T-helper 2 cell treated with Interferon-gamma antibody and Interleukin-4, amounts not matched to agents 5 μg/mL and 100 μg/mL, for 36 hours (primary cell): Measurements from ENCODE around the gene APCDD1L.

Experiments used
- DNase-seq: peaks from one replicate; pipeline ENCODE4 v3.0.0; 2021; ENCODE audit warnings: low spot score
- H3K27ac Mint-ChIP-seq: one replicate; pipeline ENCODE4 v1.8.0; 2021; ENCODE audit warnings: mild to moderate bottlenecking, mixed read lengths
- H3K27me3 Mint-ChIP-seq: one replicate; pipeline ENCODE4 v1.8.0; 2021; ENCODE audit warnings: low read depth, mixed read lengths
- H3K36me3 Mint-ChIP-seq: one replicate; pipeline ENCODE4 v1.8.0; 2021; ENCODE audit warnings: low read depth, mixed read lengths
- H3K4me1 Mint-ChIP-seq: one replicate; pipeline ENCODE4 v1.8.0; 2021; ENCODE audit warnings: low read depth, mixed read lengths
- H3K4me3 Mint-ChIP-seq: one replicate; pipeline ENCODE4 v1.8.0; 2022; ENCODE audit warnings: mild to moderate bottlenecking, moderate library complexity, mixed read lengths
- H3K9me3 Mint-ChIP-seq: one replicate; pipeline ENCODE4 v1.8.0; 2021; ENCODE audit warnings: mixed read lengths

The APCDD1L gene

DNA sequence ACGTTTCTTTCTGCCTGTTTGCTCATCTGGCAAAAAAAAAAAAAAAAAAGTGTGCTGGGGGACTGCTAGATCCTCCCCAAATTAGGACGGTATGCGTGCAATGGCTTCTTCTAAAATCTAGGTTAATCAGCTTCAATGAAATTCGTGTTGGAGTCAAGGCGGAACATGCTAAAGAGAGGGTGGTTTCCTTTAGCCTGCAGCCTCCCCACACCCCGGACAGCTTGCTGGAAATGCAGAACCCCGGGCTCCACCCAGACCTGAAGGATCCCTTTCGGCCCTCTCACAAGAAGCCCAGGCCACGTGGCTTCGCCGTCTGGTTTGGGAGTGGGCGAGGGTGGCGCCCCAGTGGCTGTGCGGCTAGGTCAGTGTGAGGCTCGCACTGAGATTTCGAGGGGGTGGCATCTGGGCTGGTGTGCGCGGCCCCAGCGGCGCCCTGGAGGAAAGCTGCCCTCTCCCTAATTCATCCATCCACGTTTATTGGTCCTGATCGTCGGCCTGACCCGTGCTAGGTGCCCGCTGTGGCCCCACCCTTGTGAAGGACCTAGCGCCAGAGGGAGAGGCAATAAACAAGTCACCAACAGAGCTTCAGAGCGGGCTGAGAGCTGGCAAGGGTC, 49.0 kb downstream of the APCDD1L start:
- Mint-ChIP-seq H3K27me3 (peaks cover 7% of the 10 kb centered on the region), H3K27ac (no peak overlapping the region)

DNA sequence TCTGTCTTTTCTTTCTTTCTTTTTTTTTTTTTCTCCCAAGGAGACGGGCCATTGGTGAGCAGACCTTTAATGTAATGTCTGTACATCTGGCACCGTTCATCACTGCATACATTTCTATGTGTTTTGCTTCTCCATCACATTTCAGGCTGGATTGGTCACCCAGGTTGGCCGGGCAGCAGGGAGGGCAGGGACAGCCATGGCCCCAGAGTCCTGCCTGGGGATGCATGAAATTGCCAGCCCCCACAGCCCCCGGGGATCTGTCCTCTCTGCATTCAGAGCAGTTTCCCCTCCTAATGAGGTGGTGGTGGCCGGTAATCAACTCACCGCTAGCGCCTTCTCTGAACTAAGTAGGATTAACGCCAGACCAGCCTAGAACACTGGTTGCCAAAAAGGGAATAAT, 50.4 kb downstream of the APCDD1L start:
- Mint-ChIP-seq H3K4me1 (no peaks in the 10 kb centered on the region), H3K9me3 (no peaks in the 10 kb centered on the region), H3K27ac (no peak overlapping the region), H3K27me3 (peaks cover 7% of the 10 kb centered on the region), H3K4me3 (no peak overlapping the region), H3K36me3 (no peaks in the 10 kb centered on the region)
- DNase-seq: no peak

More for the DNA sequence above, 49.0 kb downstream of the APCDD1L start:
- Mint-ChIP-seq H3K4me1 (no peaks in the 10 kb centered on the region), H3K9me3 (no peaks in the 10 kb centered on the region), H3K36me3 (no peaks in the 10 kb centered on the region), H3K4me3 (no peak overlapping the region)
- no peak for DNase-seq

DNA sequence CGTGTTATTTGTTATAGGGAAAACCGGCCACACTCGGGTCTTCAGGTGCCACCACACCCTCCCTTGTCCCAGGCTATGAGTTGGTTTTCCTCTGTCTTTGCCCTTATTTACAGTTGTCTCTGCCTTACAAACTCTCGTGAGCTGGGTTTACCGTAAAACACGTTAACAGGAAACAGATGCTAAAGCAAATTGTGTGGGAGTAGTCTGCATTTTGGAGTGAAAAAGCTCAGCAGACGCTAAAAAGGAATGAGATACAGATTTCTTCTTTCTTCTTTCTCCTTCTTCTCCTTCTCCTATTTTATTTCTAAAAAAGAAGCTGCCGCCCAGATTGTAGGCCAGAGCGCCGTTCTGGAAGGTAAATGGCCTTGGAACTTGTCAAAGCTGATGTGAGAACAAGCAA, 51.9 kb downstream of the APCDD1L start:
- H3K4me3 Mint-ChIP-seq: no peak overlapping the region
- no peak for DNase-seq
- H3K4me1 Mint-ChIP-seq: peaks cover 4% of the 10 kb centered on the region
- H3K9me3 Mint-ChIP-seq: no peaks in the 10 kb centered on the region
- no peak overlapping the region for H3K27ac Mint-ChIP-seq
- no peaks in the 10 kb centered on the region for H3K36me3 Mint-ChIP-seq
- peaks cover 7% of the 10 kb centered on the region for H3K27me3 Mint-ChIP-seq

DNA sequence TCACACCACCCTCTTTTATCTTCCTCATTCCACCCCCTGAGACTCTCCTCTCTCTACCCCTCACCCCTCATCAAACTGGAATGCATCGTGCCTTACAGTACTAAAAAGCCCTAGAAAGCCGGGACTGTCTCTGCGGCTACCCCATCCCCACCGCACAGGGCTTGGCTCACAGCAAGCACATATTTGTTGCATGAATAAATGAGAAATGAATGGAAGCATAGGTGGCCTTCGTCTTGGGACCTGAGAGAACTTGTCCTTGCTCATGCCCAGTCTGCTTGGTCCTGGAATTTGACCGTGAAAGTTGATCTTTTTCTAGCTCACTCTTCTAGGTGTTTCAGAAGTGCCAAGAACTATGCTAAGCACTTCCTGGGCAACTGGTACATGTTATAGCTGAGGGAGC, 53.3 kb downstream of the APCDD1L start:
- Mint-ChIP-seq H3K27me3 (peaks cover 5% of the 10 kb centered on the region), H3K27ac (no peak overlapping the region), H3K36me3 (peaks cover under 1% of the 10 kb centered on the region), H3K4me1 (peaks cover 5% of the 10 kb centered on the region), H3K4me3 (no peak overlapping the region), H3K9me3 (no peaks in the 10 kb centered on the region)
- no peak for DNase-seq

DNA sequence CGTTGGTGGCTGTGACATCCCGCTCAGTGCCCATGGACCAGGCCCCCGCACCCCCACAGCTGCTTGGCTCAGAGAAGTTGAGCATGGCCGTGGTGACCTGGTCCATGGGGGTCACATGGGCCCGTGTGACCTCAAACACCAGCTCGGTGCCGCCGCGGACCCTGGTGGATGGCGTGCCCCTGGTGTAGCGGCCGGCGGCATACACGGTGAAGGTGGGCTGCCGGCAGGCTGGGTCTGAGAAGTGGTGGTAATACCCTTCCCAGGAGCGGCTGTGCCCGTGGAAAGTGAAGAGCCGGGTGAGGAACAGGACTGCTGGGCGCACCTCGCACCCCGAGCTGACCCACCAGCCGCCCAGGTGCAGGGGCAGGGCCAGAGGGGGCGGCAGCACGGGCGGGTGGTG, 54.1 kb downstream of the APCDD1L start:
- no peak overlapping the region for H3K27ac Mint-ChIP-seq
- no peak for DNase-seq
- peaks cover 5% of the 10 kb centered on the region for H3K27me3 Mint-ChIP-seq
- H3K9me3 Mint-ChIP-seq: no peaks in the 10 kb centered on the region
- H3K36me3 Mint-ChIP-seq: peaks cover 2% of the 10 kb centered on the region
- H3K4me3 Mint-ChIP-seq: no peak overlapping the region
- H3K4me1 Mint-ChIP-seq: peaks cover 5% of the 10 kb centered on the region

DNA sequence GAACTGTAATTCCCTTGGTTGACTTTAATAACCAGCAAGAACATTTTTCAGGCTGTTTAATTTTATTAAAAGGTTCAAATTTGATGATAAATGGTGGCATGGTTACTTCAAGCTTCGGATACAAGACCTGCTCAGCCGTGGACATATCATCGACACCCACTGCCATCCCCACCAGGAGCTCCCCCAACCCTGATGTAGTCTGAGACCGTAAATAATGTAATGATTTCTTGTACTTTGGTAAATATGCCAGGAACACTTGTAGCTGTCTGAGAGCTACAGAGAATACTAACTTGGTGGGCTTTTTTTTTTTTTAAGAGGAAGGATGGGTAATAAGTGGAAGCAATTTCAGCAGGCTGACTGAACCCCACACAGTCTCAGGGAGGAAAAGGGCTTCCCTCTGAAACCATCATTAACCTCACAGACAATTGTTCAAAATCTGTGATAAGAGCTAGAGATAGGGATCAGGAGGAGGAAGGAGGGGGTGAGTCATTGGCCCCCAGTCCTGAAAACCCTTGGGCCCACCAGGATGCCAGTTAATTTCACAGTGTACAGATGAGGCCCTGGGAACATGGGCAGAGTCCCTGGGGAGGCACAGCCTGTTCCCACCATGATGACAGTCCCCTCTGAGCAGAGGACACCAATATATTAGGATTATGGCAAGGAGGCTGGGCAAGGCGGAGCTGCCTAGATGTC, 56.0 kb downstream of the APCDD1L start:
- Mint-ChIP-seq H3K27ac (no peak overlapping the region), H3K4me3 (no peak overlapping the region), H3K36me3 (peaks cover 6% of the 10 kb centered on the region), H3K4me1 (peaks cover 5% of the 10 kb centered on the region), H3K9me3 (peaks cover 4% of the 10 kb centered on the region), H3K27me3 (no peaks in the 10 kb centered on the region)
- no peak for DNase-seq

DNA sequence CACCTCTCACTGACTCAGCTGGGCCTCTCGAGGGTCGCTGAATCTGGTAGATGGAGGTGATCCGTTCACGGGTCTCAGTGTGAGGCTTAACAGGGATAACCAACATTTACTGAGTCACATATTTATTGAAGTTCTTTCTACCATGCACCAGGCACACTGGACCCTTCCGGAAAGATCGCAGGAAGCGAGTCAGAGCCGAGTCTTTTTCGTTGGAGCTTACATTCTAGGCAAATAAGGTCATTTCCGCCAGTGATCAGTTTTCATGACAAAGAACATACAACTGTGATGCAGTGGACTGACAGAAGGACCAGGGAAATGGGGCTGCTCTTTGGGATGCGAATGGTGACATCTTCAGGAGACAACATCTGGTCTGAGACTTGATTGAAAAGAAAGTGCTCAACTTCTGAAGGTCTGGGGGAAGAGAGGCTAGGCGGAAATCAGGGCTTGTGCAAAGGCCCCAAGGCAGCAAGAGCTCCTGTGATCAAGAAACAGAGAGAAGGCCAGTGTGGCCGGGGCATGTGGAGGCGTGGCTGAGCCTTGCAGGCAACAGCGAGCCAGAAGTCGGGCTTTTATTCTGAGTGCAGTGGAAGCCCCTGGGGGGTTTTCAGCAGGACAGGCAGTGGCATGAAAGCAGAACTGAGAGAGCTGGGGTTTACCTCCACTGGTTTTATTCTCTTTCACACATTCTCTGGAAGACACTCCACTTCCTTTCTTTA, 56.7 kb downstream of the APCDD1L start:
- Mint-ChIP-seq H3K4me3 (no peak overlapping the region), H3K36me3 (peaks cover 10% of the 10 kb centered on the region), H3K27ac (no peak overlapping the region), H3K27me3 (no peaks in the 10 kb centered on the region), H3K4me1 (peaks cover 5% of the 10 kb centered on the region), H3K9me3 (peaks cover 4% of the 10 kb centered on the region)
- DNase-seq: peak; percentile 29

DNA sequence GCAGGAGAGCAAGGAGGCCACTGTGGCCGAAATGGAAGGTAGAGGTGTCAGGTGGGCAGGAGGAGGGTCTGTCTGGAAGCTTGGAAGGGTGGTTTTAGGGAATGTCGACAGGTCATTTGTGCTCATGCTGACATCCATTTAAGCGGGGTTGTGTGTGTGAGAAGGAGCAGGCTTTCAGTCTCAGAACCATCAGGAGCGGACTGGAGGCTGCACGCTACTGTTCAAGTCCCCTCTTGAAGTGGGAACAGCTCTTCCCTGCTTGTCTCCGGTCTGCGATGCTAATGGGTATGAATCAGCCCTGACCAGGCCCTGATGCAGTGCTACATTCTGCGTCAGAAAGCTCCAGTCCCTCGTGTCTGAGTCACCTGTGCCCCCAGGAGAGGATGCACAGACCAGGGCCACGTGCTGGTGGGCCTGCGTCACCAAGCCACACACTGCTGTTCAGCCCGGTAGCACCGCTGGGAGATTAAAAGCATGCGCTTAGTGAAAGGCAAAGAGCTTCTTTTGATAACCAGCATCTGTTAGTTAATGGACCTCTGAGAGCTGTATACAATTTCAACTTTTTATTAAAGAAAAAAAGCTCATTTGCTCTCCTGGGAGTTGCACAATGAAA, 58.0 kb downstream of the APCDD1L start:
- no peak for DNase-seq
- Mint-ChIP-seq H3K27ac (no peak overlapping the region), H3K36me3 (peaks cover 18% of the 10 kb centered on the region), H3K9me3 (peaks cover 4% of the 10 kb centered on the region), H3K27me3 (no peaks in the 10 kb centered on the region), H3K4me1 (peaks cover 5% of the 10 kb centered on the region), H3K4me3 (no peak overlapping the region)

DNA sequence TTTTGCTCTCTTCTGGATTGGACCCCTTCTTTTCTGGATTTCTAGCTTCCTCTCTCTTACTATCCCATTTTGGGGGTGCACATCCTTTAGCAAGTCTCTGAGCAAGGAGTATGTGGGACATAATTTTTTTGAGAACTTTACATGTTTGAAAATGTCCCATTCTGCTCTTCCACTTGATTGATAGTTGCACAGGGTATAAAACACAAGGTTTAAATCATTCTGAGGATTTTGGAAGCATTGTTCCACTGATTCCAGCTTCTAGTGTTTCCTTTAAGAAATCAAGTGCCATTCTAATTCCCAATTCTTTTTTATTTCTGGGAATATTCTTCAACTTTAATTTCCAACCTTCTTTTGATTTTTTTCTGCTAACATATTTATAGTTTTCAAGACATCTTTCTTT, 60.7 kb downstream of the APCDD1L start:
- Mint-ChIP-seq H3K27me3 (no peaks in the 10 kb centered on the region), H3K4me1 (peaks cover 5% of the 10 kb centered on the region), H3K27ac (no peak overlapping the region), H3K4me3 (no peak overlapping the region), H3K36me3 (peaks cover 21% of the 10 kb centered on the region), H3K9me3 (peaks cover 4% of the 10 kb centered on the region)
- DNase-seq: no peak

DNA sequence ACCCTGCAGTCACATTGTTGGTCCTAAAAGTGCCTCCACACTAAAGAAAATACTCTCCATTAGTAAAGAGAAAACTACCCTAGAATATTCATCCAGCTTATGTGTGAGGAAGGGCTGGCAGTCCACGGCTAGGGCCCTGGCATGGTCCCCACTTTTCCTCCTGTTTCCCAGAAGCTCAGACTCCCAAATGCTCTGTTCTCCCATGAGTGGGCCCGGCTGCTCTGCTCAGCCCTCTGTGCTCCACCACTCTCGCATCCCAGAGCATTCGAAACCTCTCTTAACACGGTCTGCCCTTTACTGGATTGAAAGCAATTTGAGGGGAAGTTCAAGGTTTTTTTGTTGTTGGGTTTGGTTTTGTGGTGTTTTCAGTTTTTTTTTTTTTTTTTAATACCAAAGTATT, 61.8 kb downstream of the APCDD1L start:
- peaks cover 4% of the 10 kb centered on the region for H3K9me3 Mint-ChIP-seq
- no peak for DNase-seq
- no peak overlapping the region for H3K4me3 Mint-ChIP-seq
- H3K27ac Mint-ChIP-seq: no peak overlapping the region
- peaks cover 23% of the 10 kb centered on the region for H3K36me3 Mint-ChIP-seq
- H3K4me1 Mint-ChIP-seq: peaks cover 2% of the 10 kb centered on the region
- no peaks in the 10 kb centered on the region for H3K27me3 Mint-ChIP-seq

DNA sequence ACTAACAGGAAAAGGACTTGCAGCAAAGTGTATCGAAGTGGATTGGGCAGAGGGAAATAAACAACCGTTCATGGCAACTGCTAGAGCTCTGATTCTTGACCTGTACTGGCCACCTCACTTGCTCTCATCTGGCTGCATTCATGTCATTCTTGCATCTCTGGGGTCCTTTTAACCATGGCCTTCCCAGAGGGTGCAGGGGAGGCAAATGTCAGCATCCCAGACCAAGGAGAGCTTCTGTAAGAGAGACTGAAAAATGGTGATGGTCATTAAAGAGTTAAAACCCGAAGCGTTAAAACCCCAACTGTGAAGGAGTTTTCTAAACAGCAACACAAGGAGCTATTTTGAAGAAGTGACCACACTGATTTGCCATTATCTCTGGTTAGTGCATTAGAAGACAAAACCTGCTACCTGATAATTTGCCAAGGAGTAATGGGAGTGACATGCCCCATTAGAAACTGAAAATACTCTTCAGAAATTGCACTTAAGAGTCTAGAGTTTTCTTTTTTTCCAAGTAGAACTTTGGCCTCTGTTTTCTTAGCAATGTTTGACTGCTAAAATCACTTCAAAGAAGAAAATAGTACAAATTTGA, 62.4 kb downstream of the APCDD1L start:
- DNase-seq: no peak
- Mint-ChIP-seq H3K4me3 (no peak overlapping the region), H3K36me3 (peaks cover 25% of the 10 kb centered on the region), H3K9me3 (peaks cover 4% of the 10 kb centered on the region), H3K27ac (no peak overlapping the region), H3K27me3 (no peaks in the 10 kb centered on the region), H3K4me1 (no peaks in the 10 kb centered on the region)

DNA sequence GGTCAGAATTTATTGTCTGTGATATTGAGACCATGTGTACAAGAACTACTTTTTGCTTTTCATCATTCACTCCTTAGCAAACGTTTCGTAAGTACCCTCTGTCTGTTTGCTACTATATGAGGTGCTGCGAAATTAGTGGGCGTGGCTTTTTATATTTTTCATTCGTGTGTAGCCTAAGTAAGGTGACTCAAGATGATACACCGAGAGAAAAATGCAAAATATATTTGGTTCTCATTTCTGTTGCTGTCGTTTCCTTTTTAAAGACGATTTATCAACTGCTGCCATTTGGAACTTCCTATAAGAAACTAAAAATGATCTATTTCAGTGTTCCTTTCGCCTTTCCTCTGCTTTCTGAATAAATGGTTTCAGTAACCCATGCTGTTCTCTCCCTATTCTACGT, 64.9 kb downstream of the APCDD1L start:
- DNase-seq: no peak
- H3K4me1 Mint-ChIP-seq: no peaks in the 10 kb centered on the region
- no peak overlapping the region for H3K4me3 Mint-ChIP-seq
- no peaks in the 10 kb centered on the region for H3K27me3 Mint-ChIP-seq
- H3K9me3 Mint-ChIP-seq: peaks cover 4% of the 10 kb centered on the region
- peaks cover 25% of the 10 kb centered on the region for H3K36me3 Mint-ChIP-seq
- no peak overlapping the region for H3K27ac Mint-ChIP-seq

DNA sequence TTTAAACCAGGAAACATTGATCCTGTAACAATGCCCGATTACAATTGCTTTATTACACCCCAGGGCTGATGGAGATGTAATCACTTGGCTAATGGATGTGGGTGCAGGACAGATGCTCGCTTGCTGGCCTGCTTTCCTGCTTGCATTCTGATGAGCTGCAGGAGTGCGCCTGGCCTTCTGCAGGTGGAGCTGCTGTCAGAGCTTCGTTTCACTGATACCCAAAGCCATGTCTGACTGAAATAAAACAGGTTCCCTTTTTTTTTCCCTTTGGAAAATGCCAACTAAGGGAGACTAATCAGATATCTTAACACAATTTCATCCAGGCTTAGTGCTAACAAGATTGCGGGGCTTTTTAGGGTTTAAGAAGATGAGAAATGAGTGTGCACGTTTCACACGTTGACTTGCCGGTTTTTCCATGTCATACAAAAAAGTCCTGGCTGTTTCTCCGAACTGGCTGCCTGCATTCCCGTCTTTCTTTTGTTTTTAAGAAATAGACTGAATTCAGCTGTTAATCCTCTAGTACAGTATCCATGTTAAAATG, 65.4 kb downstream of the APCDD1L start:
- H3K27ac Mint-ChIP-seq: no peak overlapping the region
- H3K9me3 Mint-ChIP-seq: peaks cover 1% of the 10 kb centered on the region
- H3K4me3 Mint-ChIP-seq: no peak overlapping the region
- no peaks in the 10 kb centered on the region for H3K27me3 Mint-ChIP-seq
- peaks cover 25% of the 10 kb centered on the region for H3K36me3 Mint-ChIP-seq
- no peaks in the 10 kb centered on the region for H3K4me1 Mint-ChIP-seq
- no peak for DNase-seq
